ES-I3 (cell line): ENCODE data around the gene GRXCR1.

ENCODE experiments used
- H3K36me3 ChIP-seq: 2 replicates; pipeline ENCODE4 v1.6.1; 2013; ENCODE audit warnings: mild to moderate bottlenecking, low read length, control low read depth, moderate library complexity; ENCODE audit not compliant: insufficient read depth
- H3K4me1 ChIP-seq: 2 replicates; pipeline ENCODE4 v1.6.1; 2013; ENCODE audit warnings: mild to moderate bottlenecking, control low read depth, low read length; ENCODE audit not compliant: insufficient read depth
- H3K9ac ChIP-seq: 2 replicates; pipeline ENCODE4 v1.6.1; 2013; ENCODE audit warnings: low read depth, mild to moderate bottlenecking, low read length, moderate library complexity
- H3K9me3 ChIP-seq: 2 replicates; pipeline ENCODE4 v1.6.1; 2013; ENCODE audit warnings: mild to moderate bottlenecking, low read length, moderate library complexity; ENCODE audit not compliant: control insufficient read depth, insufficient read depth

GRXCR1 gene

GRCh38 chr4:42892413-42892812 lies at the start of gene GRXCR1:
GRXCR1 (plus strand) TSS chr4:42892713; CDS start chr4:42893267, 554 bp downstream.
- Histone ChIP-seq H3K4me1 (no peaks in the 10 kb centered on the region), H3K9ac (no peak within 1 kb of the TSS), H3K9me3 (no peaks in the 10 kb centered on the region), H3K36me3 (no peaks in the 10 kb centered on the region)

- no peaks in the 10 kb centered on the region for H3K36me3 ChIP-seq
- H3K4me1 ChIP-seq: no peaks in the 10 kb centered on the region
- no peak overlapping the region for H3K9ac ChIP-seq
- H3K9me3 ChIP-seq: no peaks in the 10 kb centered on the region
These were observed 48.8 kb upstream of the GRXCR1 start for GRCh38 chr4:42843694-42844093.

GRCh38 chr4:42844422-42845070 lies 48.0 kb upstream of the GRXCR1 start:
- Histone ChIP-seq H3K9me3 (no peaks in the 10 kb centered on the region), H3K36me3 (no peaks in the 10 kb centered on the region), H3K9ac (no peak overlapping the region), H3K4me1 (no peaks in the 10 kb centered on the region)

- Histone ChIP-seq H3K36me3 (no peaks in the 10 kb centered on the region), H3K9me3 (no peaks in the 10 kb centered on the region), H3K9ac (no peak overlapping the region), H3K4me1 (no peaks in the 10 kb centered on the region)
These were observed 46.9 kb upstream of the GRXCR1 start for GRCh38 chr4:42845586-42845985.

GRCh38 chr4:42855779-42856178 lies 36.7 kb upstream of the GRXCR1 start:
- Histone ChIP-seq H3K36me3 (no peaks in the 10 kb centered on the region), H3K9ac (no peak overlapping the region), H3K4me1 (no peaks in the 10 kb centered on the region), H3K9me3 (no peaks in the 10 kb centered on the region)

GRCh38 chr4:42865572-42866189 lies 26.8 kb upstream of the GRXCR1 start:
- Histone ChIP-seq H3K36me3 (no peaks in the 10 kb centered on the region), H3K9me3 (no peaks in the 10 kb centered on the region), H3K4me1 (no peaks in the 10 kb centered on the region), H3K9ac (no peak overlapping the region)

GRCh38 chr4:42871261-42871660 lies 21.3 kb upstream of the GRXCR1 start:
- no peaks in the 10 kb centered on the region for H3K36me3 ChIP-seq
- H3K9me3 ChIP-seq: no peaks in the 10 kb centered on the region
- no peak overlapping the region for H3K9ac ChIP-seq
- no peaks in the 10 kb centered on the region for H3K4me1 ChIP-seq

- no peak overlapping the region for H3K9ac ChIP-seq
- no peaks in the 10 kb centered on the region for H3K36me3 ChIP-seq
- H3K9me3 ChIP-seq: no peaks in the 10 kb centered on the region
- H3K4me1 ChIP-seq: no peaks in the 10 kb centered on the region
These were observed 20.7 kb upstream of the GRXCR1 start for GRCh38 chr4:42871671-42872290.

- H3K9ac ChIP-seq: no peak overlapping the region
- H3K4me1 ChIP-seq: no peaks in the 10 kb centered on the region
- no peaks in the 10 kb centered on the region for H3K9me3 ChIP-seq
- H3K36me3 ChIP-seq: no peaks in the 10 kb centered on the region
These were observed 13.7 kb upstream of the GRXCR1 start for GRCh38 chr4:42878863-42879262.

GRCh38 chr4:42881253-42881652 lies 11.3 kb upstream of the GRXCR1 start:
- Histone ChIP-seq H3K9ac (no peak overlapping the region), H3K36me3 (no peaks in the 10 kb centered on the region), H3K9me3 (no peaks in the 10 kb centered on the region), H3K4me1 (no peaks in the 10 kb centered on the region)

GRCh38 chr4:42891644-42892043 lies 869 bp upstream of the GRXCR1 start:
- Histone ChIP-seq H3K9ac (no peak overlapping the region), H3K9me3 (no peaks in the 10 kb centered on the region), H3K4me1 (no peaks in the 10 kb centered on the region), H3K36me3 (no peaks in the 10 kb centered on the region)

- no peaks in the 10 kb centered on the region for H3K9me3 ChIP-seq
- no peak overlapping the region for H3K9ac ChIP-seq
- no peaks in the 10 kb centered on the region for H3K4me1 ChIP-seq
- no peaks in the 10 kb centered on the region for H3K36me3 ChIP-seq
These were observed 2.9 kb downstream of the GRXCR1 start for GRCh38 chr4:42895452-42895851.

GRCh38 chr4:42904986-42905385 lies 12.5 kb downstream of the GRXCR1 start:
- Histone ChIP-seq H3K9ac (no peak overlapping the region), H3K36me3 (no peaks in the 10 kb centered on the region), H3K9me3 (no peaks in the 10 kb centered on the region), H3K4me1 (no peaks in the 10 kb centered on the region)

GRCh38 chr4:42905591-42905990 lies 13.1 kb downstream of the GRXCR1 start:
- Histone ChIP-seq H3K9me3 (no peaks in the 10 kb centered on the region), H3K4me1 (no peaks in the 10 kb centered on the region), H3K36me3 (no peaks in the 10 kb centered on the region), H3K9ac (no peak overlapping the region)

- Histone ChIP-seq H3K9ac (no peak overlapping the region), H3K36me3 (no peaks in the 10 kb centered on the region)
These were observed 13.8 kb downstream of the GRXCR1 start for GRCh38 chr4:42906341-42906740.

More at GRCh38 chr4:42906341-42906740, 13.8 kb downstream of the GRXCR1 start:
- no peaks in the 10 kb centered on the region for H3K4me1 ChIP-seq
- H3K9me3 ChIP-seq: no peaks in the 10 kb centered on the region
